GM13977 (cell line): ENCODE data around the gene FKBP8.

Experiments
- DNase-seq: peaks from one replicate; pipeline ENCODE4 v3.0.0; 2012; ENCODE audit warnings: low spot score
- in situ Hi-C: fragments of 300-500 bp; cut with MboI; formaldehyde crosslinking; loops from one replicate; pipeline ENCODE4 v1.12.0; 2022; ENCODE audit warnings: low sequenced_read_pairs, low pct_unique_long_range_greater_than_20kb, mixed read lengths, inconsistent platforms; ENCODE audit not compliant: unreplicated experiment
- TF ChIP-seq, protein P1 (sequence below): IDR thresholded peaks from 2 replicates; pipeline ENCODE4 v1.5.1; 2012; ENCODE audit warnings: mild to moderate bottlenecking, control low read depth; ENCODE audit not compliant: insufficient read depth; ENCODE audit errors: extremely low read depth, missing control alignments

The FKBP8 gene

GRCh38 chr19:18496167-18496979 lies 47.0 kb downstream of the FKBP8 start:
- TF ChIP-seq, protein P1, sequence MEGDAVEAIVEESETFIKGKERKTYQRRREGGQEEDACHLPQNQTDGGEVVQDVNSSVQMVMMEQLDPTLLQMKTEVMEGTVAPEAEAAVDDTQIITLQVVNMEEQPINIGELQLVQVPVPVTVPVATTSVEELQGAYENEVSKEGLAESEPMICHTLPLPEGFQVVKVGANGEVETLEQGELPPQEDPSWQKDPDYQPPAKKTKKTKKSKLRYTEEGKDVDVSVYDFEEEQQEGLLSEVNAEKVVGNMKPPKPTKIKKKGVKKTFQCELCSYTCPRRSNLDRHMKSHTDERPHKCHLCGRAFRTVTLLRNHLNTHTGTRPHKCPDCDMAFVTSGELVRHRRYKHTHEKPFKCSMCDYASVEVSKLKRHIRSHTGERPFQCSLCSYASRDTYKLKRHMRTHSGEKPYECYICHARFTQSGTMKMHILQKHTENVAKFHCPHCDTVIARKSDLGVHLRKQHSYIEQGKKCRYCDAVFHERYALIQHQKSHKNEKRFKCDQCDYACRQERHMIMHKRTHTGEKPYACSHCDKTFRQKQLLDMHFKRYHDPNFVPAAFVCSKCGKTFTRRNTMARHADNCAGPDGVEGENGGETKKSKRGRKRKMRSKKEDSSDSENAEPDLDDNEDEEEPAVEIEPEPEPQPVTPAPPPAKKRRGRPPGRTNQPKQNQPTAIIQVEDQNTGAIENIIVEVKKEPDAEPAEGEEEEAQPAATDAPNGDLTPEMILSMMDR: peak; percentile 7
- peak; percentile 67 for DNase-seq
- in situ Hi-C loops: no loop called here

DNA sequence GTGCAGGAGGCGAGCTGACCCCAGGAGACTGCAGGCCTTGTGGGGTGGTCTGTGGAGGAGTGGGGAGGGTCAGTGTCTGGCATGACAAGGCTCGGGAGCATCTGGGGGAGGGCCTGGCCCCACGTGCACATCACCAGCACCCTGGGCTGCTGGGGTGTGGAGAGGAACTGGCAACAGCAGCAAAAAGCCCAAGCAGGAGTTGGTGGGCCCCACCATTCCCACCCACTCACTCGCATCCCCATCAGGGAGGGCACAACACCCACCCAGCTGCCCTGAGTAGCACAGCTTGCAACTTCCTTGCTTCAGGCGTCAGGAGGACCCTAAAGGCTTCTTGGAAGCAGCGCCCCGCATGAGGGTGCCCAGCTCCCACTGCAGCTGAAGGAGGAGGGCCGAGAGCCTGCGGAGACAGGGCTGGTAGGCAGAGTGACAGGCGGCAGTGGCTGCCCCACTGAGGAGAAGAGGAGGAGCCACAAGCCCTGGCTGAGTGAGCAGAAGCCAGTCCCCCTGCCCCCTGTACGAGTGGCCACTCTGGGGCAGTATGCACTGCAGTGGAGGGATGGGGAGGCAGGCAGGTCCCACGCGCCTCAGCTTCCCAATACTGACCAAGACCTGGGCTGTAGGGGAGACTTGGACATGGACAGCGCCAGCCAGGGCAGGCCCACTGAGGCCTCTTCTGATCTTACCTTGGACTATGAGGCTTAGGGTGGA lies 48.0 kb downstream of the FKBP8 start:
- in situ Hi-C loops: no loop called here
- TF ChIP-seq, protein P1: no peak

GRCh38 chr19:18494267-18494607 lies 49.1 kb downstream of the FKBP8 start:
- TF ChIP-seq, protein P1: no peak
- DNase-seq: no peak
- in situ Hi-C loops: no loop called here

More for the DNA sequence above, 48.0 kb downstream of the FKBP8 start:
- DNase-seq: no peak

DNA sequence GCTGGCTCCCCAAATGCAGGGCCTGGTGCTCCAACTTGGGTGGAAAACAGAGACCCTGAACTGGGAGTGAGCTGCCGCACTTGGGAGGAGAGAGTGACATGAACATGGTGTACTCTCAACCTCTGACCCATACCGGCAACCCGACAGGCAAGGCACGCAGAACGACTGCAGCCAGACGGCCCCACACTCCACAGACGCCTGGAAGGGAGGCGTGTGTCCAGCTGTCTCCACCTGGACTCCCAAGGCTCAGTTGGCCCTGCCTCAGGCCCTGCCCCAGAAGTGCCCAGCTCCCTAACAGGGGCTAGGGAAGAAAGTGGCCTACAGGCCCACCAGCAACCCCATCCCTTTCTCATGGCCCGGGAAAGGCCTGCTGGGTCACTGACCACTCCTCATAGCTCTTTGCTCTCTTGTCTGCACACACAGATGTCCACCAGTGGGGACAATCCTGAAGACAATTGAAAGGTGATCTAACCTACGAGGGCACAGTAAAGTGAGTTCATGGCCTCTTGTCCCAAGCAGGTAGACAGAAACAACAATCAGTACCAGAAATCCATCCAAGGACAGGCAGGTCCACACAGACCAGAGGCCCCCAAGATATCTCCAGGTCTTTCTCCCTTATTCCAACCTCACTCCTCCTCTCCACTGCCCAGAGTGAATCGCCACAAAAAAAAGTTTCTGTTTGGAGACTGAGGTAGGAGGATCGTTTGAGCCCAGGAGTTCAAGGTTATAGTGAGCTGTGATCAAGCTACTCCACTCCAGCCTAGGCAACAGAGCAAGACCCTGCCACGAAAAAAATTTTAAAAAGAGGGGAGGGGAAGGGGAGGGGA lies 49.7 kb downstream of the FKBP8 start:
- DNase-seq: no peak
- TF ChIP-seq, protein P1: no peak
- in situ Hi-C loops: no loop called here

DNA sequence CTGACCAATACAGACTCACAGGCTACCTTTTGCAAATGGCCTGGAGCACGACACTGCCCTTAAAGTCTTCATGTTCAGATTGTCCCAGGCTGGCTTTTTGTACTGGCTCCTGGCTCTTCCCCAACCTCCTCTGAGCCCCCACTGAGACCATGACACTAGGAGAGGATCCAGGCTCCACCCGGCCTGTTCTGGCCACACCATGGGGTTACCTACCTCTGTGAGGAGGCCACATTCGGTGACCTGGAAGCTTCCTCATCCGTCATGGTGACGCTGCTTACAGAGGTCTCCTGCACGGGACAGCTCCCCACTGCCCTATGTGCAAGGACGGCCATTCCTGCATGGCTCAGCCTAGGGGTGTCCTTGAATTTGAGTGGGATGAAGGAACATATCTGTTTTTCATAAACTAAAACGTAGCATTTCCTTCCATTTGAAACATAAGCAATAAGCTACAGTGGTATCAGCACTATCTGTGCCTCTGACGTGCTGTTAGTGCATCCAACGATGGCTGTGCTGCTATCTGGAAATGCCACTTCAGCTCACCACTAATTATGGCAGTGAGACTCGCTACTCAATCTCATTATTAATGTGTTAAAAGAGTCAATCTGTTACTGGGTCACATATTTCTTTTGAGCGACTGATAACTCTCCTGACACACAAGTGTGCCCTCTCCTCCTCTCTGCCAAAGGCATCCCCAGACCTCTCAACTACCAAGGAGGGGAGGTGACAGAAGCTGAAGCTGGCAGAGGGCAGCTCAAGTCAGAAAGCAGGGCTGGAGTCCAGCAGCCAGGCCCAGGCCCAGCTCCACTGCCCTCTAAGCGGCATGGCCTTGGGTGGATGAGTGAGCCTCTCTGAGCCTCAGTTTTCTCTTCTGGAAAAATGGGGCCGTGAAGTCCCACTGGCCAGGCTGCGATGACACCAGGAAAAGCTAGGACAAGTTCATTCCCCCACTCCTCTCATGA lies 51.1 kb downstream of the FKBP8 start:
- in situ Hi-C loops: no loop called here
- no peak for DNase-seq
- TF ChIP-seq, protein P1: no peak

DNA sequence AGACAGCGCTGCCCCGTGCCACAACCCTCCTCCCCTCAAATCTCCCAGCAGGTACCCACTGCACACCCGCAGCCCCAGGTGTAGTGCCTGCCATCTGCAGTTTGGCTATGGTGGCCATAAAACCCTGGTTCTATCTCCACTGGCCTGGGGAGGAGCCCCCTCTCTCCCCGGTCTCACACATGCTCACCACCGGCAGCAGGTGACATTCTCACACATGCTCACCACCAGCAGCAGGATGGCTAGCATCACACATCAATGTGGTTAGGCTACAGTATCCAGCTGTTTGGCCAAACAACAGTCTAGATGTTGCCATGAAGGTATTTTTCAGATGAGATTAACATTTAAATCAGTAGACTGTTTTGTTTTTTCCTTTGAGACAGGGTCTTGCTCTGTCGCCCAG lies 52.6 kb downstream of the FKBP8 start:
- TF ChIP-seq, protein P1: no peak
- in situ Hi-C loops: no loop called here
- DNase-seq: no peak
